ENCODE measurements around the gene ADAM23.

The ADAM23 gene

DNA sequence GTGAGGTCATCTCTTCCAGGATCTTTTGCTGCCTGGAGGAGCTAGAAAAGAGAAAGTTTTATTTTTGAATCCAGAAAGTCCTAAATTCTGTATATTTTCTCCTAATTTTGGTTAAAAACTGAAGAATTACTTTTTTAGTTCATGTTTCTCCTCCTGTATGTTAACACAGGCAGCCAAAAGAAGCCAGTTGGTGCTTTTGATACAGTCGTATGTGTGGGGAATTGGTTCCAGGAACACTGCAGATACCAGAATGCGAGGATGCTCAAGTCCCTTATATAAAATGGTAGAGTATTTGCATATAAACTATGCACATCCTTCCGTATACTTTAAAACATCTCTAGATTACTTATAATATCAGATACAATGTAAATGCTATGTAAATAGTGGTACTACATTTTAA is 22.6 kb upstream of the ADAM23 start:
- TF ChIP-seq CTCF (IDR thresholded peaks at IDR 0.05): no peak
- TF ChIP-seq ZFX (IDR thresholded peaks at IDR 0.05; ENCODE audit: borderline replicate concordance): no peak
- no peak overlapping the region for H3K27ac ChIP-seq

DNA sequence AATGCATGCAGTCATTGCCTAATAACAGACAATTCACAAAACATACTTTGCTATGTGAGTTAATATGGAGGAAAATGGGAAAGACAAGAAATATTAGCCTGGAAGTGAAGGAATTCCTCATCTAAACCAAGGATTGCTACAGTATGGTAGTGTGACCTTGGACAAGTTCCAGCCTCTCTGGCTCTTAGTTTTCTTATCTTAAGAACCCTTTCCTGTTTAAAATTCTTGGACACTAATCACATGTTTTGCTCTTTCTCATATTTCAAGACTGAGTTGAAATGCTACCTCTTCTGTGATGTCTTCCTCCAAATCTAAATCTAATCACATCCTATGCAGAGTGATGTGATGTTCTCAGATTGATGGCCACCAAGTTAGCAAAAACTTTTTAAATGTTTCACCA is 20.8 kb upstream of the ADAM23 start:
- H3K27ac ChIP-seq: no peak overlapping the region
- TF ChIP-seq ZFX (IDR thresholded peaks at IDR 0.05; ENCODE audit: borderline replicate concordance): no peak
- no peak for TF ChIP-seq CTCF (IDR thresholded peaks at IDR 0.05)

- H3K27ac ChIP-seq: no peak overlapping the region
- TF ChIP-seq ZFX (IDR thresholded peaks at IDR 0.05; ENCODE audit: borderline replicate concordance) (no peak), CTCF (IDR thresholded peaks at IDR 0.05) (no peak)
Observed at GRCh38 chr2:206423147-206423546, 20.2 kb upstream of the ADAM23 start.

- TF ChIP-seq ZFX (IDR thresholded peaks at IDR 0.05; ENCODE audit: borderline replicate concordance): no peak
- no peak for TF ChIP-seq CTCF (IDR thresholded peaks at IDR 0.05)
- no peak overlapping the region for H3K27ac ChIP-seq
Observed at GRCh38 chr2:206424134-206424533, 19.2 kb upstream of the ADAM23 start.

GRCh38 chr2:206428783-206429182 is 14.5 kb upstream of the ADAM23 start:
- no peak overlapping the region for H3K27ac ChIP-seq
- TF ChIP-seq CTCF (IDR thresholded peaks at IDR 0.05) (no peak), ZFX (IDR thresholded peaks at IDR 0.05; ENCODE audit: borderline replicate concordance) (no peak)

DNA sequence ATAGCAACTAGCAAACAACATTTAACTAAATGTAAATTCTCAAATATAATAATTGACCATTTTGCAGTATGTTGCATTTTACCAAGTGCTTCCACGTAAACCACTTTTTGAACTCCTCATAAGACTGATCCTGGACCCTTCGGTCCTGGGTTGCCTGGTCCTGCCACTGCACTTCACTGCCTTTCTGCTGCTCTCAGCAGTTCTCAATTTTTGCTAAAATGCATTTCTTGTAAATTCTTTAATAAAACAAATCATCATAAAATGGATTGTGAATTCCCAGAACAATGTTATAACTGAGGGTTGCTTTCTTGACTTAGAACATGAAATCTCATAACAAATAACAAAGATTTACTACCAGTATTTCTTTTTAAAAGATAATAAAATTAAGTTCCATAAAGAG is 12.9 kb upstream of the ADAM23 start:
- no peak overlapping the region for H3K27ac ChIP-seq
- TF ChIP-seq CTCF (IDR thresholded peaks at IDR 0.05) (no peak), ZFX (IDR thresholded peaks at IDR 0.05; ENCODE audit: borderline replicate concordance) (no peak)

DNA sequence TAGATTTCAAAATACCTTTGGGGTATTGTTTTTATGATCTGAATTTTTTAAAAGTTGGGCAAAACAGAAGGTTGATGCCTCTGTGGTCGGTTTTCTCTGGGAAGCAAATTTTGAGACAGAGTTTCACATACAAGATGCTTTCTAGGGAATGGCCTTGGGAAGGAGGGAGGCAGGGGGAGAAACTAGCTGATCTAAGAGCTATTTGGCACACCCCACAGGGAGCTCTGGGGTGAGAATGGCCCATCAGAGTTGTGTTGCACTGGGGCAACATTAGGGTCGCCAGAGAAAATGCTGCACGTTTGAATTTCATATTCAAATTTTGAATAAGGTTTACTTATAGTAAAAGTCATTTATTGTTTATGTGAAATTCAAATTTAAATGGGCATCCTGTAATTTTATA is 11.9 kb upstream of the ADAM23 start:
- TF ChIP-seq CTCF (IDR thresholded peaks at IDR 0.05) (no peak), ZFX (IDR thresholded peaks at IDR 0.05; ENCODE audit: borderline replicate concordance) (no peak)
- no peak overlapping the region for H3K27ac ChIP-seq
